HepG2 (cell line): Measurements from ENCODE around the gene EIF3J. TPM values are rescaled to one million over a fixed set of nuclear protein-coding genes. Genes with fewer than 3 reads are reported as not detected.
A peak's percentile ranks its signal among the peaks of the same experiment; 100 is the strongest.

ENCODE experiments used
- ATF7-NPFF ChIP-seq: sonication (generic); formaldehyde crosslinking; IDR thresholded peaks from 2 replicates; pipeline ENCODE4 v1.8.1; 2023; ENCODE audit warnings: mild to moderate bottlenecking, low read depth, missing genetic modification reagents, moderate library complexity
- GLI4 ChIP-seq: sonication (generic); formaldehyde crosslinking; IDR thresholded peaks from 2 replicates; pipeline ENCODE4 v1.5.1; 2020; ENCODE audit warnings: missing genetic modification reagents, mild to moderate bottlenecking, moderate library complexity, borderline replicate concordance
- KLF6 ChIP-seq: IDR thresholded peaks from 2 replicates; pipeline ENCODE4 v1.8.0; 2016; ENCODE audit warnings: missing biosample characterization, missing genetic modification reagents
- ZBTB38 ChIP-seq: sonication (generic); formaldehyde crosslinking; IDR thresholded peaks from 2 replicates; pipeline ENCODE4 v1.5.1; 2020; ENCODE audit warnings: mild to moderate bottlenecking, missing genetic modification reagents
- ZNF230 ChIP-seq: sonication (generic); formaldehyde crosslinking; IDR thresholded peaks from 2 replicates; pipeline ENCODE4 v1.4.0; 2020; ENCODE audit warnings: mild to moderate bottlenecking, missing genetic modification reagents
- ZNF382 ChIP-seq: sonication (generic); formaldehyde crosslinking; IDR thresholded peaks from 2 replicates; pipeline ENCODE4 v1.5.0; 2020; ENCODE audit warnings: missing genetic modification reagents, mild to moderate bottlenecking, borderline replicate concordance
- ZNF557 ChIP-seq: sonication (generic); formaldehyde crosslinking; IDR thresholded peaks from 2 replicates; pipeline ENCODE4 v1.4.0; 2020; ENCODE audit warnings: missing genetic modification reagents
- ZNF616 ChIP-seq: sonication (generic); formaldehyde crosslinking; IDR thresholded peaks from 2 replicates; pipeline ENCODE4 v1.5.0; 2020; ENCODE audit warnings: low read depth, mild to moderate bottlenecking, missing genetic modification reagents
- polyA plus RNA-seq, 8 experiments: library from polyadenylated mRNA; depleted of rRNA in 3 of 8; stranded (reverse) in 7 of 8; unstranded in 1 of 8; fragments of >200 nt; fragmentation: Illumina TruSeq in 4 of 8; extraction: Trizol in 4 of 8; gene quantifications; 2 replicates each; pipeline versions ENCODE4 v1.2.1 to v1.2.3, GENCODE V29; 2011 to 2016; ENCODE audit warnings: low read depth in 4 of 8, missing spikeins in 1 of 8, mixed read lengths in 1 of 8; ENCODE audit not compliant: insufficient read depth in 1 of 8
- total RNA-seq, 5 experiments: library from RNA; depleted of rRNA; stranded (reverse); fragments of >200 nt; fragmentation: Illumina TruSeq; extraction: Trizol; gene quantifications; 2 replicates each; pipeline ENCODE4 v1.2.3, GENCODE V29; 2016; ENCODE audit warnings: low read depth in 1 of 5
- TF ChIP-seq, protein P1 (sequence below): sonication (generic); formaldehyde crosslinking; IDR thresholded peaks from 2 replicates; pipeline ENCODE4 v1.4.0; 2020; ENCODE audit warnings: mild to moderate bottlenecking, missing genetic modification reagents
- TF ChIP-seq, protein P2 (sequence below): sonication (generic); formaldehyde crosslinking; IDR thresholded peaks from 2 replicates; pipeline ENCODE4 v1.5.1; 2020; ENCODE audit warnings: missing genetic modification reagents, mild to moderate bottlenecking, borderline replicate concordance
- TF ChIP-seq, protein P3 (sequence below): sonication (generic); formaldehyde crosslinking; conservative IDR thresholded peaks from 2 replicates; pipeline ENCODE4 v1.8.1; 2023; ENCODE audit warnings: missing genetic modification reagents
- TF ChIP-seq, protein P4 (sequence below), 2 experiments: fragments of 450-650 bp in 1 of 2; sonication (generic) in 1 of 2; formaldehyde crosslinking; IDR thresholded peaks; 2 replicates each; pipeline versions ENCODE4 v1.5.0 to v1.8.0; 2020 to 2022; ENCODE audit warnings: mild to moderate bottlenecking in 1 of 2, missing genetic modification reagents in 1 of 2
- TF ChIP-seq, protein P5 (sequence below): sonication (generic); formaldehyde crosslinking; IDR thresholded peaks from 2 replicates; pipeline ENCODE4 v1.4.0; 2020; ENCODE audit warnings: missing genetic modification reagents

The EIF3J gene
- total and polyA plus RNA-seq, 2 of the 13 experiments (the other 11 are each of a cell fraction or from before 2014, with no cell fraction given), result 51.7 to 69.2 TPM

DNA sequence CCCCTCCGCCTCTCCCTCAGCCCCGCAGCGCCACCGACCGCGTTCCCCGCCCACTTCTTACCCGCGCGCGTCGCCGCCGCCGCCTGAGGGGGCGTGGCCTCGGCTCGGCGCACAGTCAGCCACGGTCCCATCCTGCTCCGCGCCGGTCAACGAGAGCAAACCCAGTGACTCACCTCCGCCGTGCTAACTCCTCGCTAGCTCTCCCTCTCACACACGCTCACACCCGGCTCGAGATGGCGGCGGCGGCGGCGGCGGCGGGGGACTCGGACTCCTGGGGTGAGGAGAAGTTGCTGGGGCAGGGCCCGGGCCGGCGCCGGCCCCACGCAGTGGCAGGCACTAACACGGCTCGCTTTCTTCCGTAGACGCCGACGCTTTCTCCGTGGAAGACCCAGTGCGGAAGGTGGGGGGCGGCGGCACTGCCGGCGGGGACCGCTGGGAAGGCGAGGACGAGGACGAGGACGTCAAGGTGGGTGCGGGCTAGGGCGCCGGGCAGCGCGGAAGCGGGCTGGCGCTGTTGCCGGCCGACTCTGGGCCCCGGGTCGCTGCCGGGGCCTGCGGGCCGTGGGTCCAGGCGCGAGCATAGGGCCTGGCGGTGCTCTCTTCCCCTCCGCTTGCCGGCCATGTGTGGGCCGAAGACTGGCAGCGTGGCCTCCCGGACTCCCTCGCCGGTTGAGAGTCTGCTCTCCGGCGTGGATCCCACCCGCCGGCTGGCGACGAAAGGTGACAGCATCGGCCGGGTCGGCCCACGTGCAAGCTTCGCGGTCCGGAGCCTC, at the start of gene EIF3J (continued):
- TF ChIP-seq, protein P1, sequence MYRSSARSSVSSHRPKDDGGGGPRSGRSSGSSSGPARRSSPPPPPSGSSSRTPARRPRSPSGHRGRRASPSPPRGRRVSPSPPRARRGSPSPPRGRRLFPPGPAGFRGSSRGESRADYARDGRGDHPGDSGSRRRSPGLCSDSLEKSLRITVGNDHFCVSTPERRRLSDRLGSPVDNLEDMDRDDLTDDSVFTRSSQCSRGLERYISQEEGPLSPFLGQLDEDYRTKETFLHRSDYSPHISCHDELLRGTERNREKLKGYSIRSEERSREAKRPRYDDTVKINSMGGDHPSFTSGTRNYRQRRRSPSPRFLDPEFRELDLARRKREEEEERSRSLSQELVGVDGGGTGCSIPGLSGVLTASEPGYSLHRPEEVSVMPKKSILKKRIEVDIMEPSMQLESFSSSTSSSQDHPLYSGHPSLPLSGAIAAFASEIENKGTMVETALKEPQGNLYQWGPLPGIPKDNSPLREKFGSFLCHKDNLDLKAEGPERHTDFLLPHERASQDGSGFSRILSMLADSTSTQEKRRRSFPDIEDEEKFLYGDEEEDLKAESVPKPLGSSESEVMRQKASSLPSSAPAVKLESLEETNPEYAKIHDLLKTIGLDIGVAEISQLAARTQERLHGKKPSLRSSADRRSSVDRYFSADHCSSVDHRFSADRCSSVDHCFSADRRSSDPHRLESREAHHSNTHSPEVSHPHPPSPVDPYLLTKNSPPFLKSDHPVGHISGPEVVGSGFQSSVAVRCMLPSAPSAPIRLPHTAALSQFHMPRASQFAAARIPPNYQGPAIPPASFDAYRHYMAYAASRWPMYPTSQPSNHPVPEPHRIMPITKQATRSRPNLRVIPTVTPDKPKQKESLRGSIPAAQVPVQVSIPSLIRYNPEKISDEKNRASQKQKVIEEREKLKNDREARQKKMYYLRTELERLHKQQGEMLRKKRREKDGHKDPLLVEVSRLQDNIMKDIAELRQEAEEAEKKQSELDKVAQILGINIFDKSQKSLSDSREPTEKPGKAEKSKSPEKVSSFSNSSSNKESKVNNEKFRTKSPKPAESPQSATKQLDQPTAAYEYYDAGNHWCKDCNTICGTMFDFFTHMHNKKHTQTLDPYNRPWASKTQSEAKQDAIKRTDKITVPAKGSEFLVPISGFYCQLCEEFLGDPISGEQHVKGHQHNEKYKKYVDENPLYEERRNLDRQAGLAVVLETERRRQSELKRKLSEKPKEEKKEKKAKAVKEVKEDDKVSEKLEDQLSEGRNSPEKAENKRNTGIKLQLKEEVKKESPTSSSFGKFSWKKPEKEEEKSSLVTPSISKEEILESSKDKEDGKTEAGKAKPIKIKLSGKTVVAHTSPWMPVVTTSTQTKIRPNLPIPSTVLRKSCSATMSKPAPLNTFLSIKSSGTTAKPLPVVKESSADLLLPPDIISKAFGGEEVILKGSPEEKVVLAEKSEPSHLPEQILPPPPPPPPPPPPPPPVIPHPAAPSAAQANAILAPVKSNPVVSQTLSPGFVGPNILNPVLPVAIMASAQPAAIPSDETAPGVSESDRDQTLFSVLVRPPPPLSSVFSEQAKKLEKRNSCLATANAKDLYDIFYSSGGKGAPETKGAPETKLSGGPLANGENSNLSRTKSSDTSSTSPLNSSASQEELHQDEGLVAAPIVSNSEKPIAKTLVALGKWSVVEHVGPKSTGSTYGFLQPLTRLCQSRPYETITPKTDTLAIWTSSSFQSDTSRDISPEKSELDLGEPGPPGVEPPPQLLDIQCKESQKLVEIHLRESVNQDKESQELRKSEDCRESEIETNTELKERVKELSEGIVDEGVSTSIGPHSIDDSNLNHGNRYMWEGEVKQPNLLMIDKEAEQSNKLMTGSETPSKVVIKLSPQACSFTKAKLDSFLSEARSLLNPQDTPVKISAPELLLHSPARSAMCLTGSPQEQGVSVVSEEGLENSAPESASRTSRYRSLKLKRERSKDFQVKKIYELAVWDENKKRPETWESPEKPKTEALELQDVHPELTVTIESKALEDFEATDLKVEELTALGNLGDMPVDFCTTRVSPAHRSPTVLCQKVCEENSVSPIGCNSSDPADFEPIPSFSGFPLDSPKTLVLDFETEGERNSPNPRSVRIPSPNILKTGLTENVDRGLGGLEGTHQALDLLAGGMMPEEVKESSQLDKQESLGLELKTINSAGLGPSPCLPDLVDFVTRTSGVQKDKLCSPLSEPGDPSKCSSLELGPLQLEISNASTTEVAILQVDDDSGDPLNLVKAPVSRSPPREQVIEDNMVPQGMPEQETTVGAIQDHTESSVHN (CRISPR knock-in tag), result no peak
- TF ChIP-seq ATF7-NPFF (CRISPR knock-in tag) (no peak; the same call in 1 of the 2 replicates), KLF6 (CRISPR knock-in tag) (peak; percentile 54; the same call in 1 of the 2 replicates), GLI4 (CRISPR knock-in tag) (no peak), ZNF616 (peak; percentile 34; the same call in 1 of the 2 replicates), ZNF382 (CRISPR knock-in tag) (no peak), ZNF557 (no peak), ZNF230 (CRISPR knock-in tag) (peak; percentile 84), ZBTB38 (CRISPR knock-in tag) (peak; percentile 53)
- TF ChIP-seq, protein P2, sequence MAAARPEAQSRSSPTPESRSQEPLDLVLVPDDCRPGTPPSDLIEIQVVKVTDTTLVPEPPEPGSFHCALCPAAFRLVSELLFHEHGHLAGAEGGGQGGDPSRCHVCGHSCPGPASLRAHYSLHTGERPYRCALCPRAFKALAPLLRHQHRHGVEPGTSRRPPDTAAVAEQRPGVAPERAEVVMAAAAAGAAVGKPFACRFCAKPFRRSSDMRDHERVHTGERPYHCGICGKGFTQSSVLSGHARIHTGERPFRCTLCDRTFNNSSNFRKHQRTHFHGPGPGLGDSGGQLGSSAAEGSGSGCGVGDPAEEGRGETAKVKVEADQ (CRISPR knock-in tag), result no peak
- TF ChIP-seq, protein P3, sequence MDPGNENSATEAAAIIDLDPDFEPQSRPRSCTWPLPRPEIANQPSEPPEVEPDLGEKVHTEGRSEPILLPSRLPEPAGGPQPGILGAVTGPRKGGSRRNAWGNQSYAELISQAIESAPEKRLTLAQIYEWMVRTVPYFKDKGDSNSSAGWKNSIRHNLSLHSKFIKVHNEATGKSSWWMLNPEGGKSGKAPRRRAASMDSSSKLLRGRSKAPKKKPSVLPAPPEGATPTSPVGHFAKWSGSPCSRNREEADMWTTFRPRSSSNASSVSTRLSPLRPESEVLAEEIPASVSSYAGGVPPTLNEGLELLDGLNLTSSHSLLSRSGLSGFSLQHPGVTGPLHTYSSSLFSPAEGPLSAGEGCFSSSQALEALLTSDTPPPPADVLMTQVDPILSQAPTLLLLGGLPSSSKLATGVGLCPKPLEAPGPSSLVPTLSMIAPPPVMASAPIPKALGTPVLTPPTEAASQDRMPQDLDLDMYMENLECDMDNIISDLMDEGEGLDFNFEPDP (CRISPR knock-in tag), result no peak
- TF ChIP-seq, protein P4, sequence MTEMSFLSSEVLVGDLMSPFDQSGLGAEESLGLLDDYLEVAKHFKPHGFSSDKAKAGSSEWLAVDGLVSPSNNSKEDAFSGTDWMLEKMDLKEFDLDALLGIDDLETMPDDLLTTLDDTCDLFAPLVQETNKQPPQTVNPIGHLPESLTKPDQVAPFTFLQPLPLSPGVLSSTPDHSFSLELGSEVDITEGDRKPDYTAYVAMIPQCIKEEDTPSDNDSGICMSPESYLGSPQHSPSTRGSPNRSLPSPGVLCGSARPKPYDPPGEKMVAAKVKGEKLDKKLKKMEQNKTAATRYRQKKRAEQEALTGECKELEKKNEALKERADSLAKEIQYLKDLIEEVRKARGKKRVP (CRISPR knock-in tag; IDR thresholded peaks at IDR 0.05), result no peak
- TF ChIP-seq, protein P5, sequence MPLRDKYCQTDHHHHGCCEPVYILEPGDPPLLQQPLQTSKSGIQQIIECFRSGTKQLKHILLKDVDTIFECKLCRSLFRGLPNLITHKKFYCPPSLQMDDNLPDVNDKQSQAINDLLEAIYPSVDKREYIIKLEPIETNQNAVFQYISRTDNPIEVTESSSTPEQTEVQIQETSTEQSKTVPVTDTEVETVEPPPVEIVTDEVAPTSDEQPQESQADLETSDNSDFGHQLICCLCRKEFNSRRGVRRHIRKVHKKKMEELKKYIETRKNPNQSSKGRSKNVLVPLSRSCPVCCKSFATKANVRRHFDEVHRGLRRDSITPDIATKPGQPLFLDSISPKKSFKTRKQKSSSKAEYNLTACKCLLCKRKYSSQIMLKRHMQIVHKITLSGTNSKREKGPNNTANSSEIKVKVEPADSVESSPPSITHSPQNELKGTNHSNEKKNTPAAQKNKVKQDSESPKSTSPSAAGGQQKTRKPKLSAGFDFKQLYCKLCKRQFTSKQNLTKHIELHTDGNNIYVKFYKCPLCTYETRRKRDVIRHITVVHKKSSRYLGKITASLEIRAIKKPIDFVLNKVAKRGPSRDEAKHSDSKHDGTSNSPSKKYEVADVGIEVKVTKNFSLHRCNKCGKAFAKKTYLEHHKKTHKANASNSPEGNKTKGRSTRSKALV (CRISPR knock-in tag), result no peak
